Thoracic aorta (tissue), 2 donors: ENCODE data around the gene PHOSPHO2. TPM values are rescaled to one million over a fixed set of nuclear protein-coding genes. Genes with fewer than 3 reads are reported as not detected.

Experiments
- ATAC-seq: fragments of 150-250 bp; one replicate; pipeline ENCODE4 v1.8.0; 2017; ENCODE audit warnings: low read depth; ENCODE audit not compliant: insufficient number of reproducible peaks, low FRiP score
- DNase-seq: peaks from one replicate; pipeline ENCODE4 v3.0.0-alpha.2; 2020; ENCODE audit warnings: low spot score
- H3K27ac ChIP-seq, 2 donors: fragments of 200-600 bp; sonication (generic); 1 replicate in 1 of 2; 2 replicates in 1 of 2; pipeline ENCODE4 v1.5.1; 2016; ENCODE audit warnings: mild to moderate bottlenecking in 2 of 2, moderate library complexity in 2 of 2
- H3K27me3 ChIP-seq: fragments of 200-600 bp; sonication (generic); replicated peaks from 2 replicates; pipeline ENCODE4 v1.6.0; 2016; ENCODE audit warnings: mild to moderate bottlenecking; ENCODE audit not compliant: insufficient read depth
- H3K36me3 ChIP-seq: fragments of 200-600 bp; sonication (generic); one replicate; pipeline ENCODE4 v1.5.1; 2016
- H3K4me1 ChIP-seq, 2 donors: fragments of 200-600 bp; sonication (generic); 1 replicate in 1 of 2; 2 replicates in 1 of 2; pipeline versions ENCODE4 v1.5.1 to v1.6.0; 2016; ENCODE audit warnings: low read depth in 2 of 2, mild to moderate bottlenecking in 1 of 2; ENCODE audit not compliant: control insufficient read depth in 1 of 2
- H3K4me3 ChIP-seq: fragments of 200-600 bp; sonication (generic); 2 replicates; pipeline ENCODE4 v1.5.1; 2016; ENCODE audit warnings: mild to moderate bottlenecking
- H3K9me3 ChIP-seq: fragments of 200-600 bp; sonication (generic); 2 replicates; pipeline ENCODE4 v1.5.1; 2016
- total RNA-seq, 2 donors: library from RNA; depleted of rRNA; stranded (reverse); fragments of >200 nt; gene quantifications; one replicate each; pipeline versions ENCODE4 v1.1.0 to v1.2.3, GENCODE V29; 2016
- TF ChIP-seq, protein P1 (sequence below): fragments of 200-600 bp; sonication (generic); IDR thresholded peaks from one replicate; pipeline ENCODE4 v1.5.1; 2019; ENCODE audit warnings: antibody characterized with exemption

Gene PHOSPHO2
- total RNA-seq, 2 donors from 2014 or later, result 0.92 to 3.2 TPM

DNA sequence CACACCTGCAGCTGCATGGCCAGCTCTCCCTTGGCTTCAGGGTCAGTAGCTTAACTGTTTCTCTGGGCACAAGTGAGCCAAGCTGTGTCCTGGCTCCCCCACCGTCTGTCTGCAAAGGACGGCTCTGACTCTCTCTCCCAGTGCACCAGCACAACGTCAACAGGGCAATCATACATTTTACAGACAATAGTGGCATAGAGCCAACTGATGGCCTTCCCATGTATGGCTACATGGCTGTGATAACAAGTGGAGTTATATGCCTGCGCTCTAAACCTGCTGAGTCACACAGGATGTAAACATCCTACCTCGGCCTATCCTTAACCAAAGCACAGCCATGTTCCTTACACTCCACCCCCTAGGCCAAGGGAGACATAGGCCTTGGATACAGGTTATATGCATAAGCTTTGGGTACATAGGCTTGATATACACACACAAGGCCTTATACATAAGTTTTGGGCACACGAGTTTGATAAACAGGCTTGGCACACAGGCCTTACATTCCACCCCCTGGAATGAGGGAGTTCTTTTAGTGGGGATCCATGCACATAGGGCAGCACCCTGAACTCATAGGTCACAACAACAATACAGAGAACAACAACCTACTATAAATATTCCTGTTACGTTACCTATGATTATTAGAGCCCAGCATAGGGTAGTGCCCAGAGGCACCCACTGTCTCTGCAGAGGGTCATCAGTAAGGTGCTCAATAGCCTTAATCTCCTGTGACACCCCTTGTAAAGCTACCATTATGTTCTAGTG is 17.7 kb downstream of the PHOSPHO2 start:
- Histone ChIP-seq H3K9me3 (no peaks in the 10 kb centered on the region), H3K36me3 (no peaks in the 10 kb centered on the region), H3K4me1 (peaks cover 8 to 16% of the 10 kb centered on the region in 2 donors), H3K4me3 (no peak overlapping the region), H3K27me3 (no peaks in the 10 kb centered on the region), H3K27ac (no peak overlapping the region)
- ATAC-seq, result no peak
- TF ChIP-seq, protein P1, sequence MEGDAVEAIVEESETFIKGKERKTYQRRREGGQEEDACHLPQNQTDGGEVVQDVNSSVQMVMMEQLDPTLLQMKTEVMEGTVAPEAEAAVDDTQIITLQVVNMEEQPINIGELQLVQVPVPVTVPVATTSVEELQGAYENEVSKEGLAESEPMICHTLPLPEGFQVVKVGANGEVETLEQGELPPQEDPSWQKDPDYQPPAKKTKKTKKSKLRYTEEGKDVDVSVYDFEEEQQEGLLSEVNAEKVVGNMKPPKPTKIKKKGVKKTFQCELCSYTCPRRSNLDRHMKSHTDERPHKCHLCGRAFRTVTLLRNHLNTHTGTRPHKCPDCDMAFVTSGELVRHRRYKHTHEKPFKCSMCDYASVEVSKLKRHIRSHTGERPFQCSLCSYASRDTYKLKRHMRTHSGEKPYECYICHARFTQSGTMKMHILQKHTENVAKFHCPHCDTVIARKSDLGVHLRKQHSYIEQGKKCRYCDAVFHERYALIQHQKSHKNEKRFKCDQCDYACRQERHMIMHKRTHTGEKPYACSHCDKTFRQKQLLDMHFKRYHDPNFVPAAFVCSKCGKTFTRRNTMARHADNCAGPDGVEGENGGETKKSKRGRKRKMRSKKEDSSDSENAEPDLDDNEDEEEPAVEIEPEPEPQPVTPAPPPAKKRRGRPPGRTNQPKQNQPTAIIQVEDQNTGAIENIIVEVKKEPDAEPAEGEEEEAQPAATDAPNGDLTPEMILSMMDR, result no peak
- DNase-seq, result no peak

DNA sequence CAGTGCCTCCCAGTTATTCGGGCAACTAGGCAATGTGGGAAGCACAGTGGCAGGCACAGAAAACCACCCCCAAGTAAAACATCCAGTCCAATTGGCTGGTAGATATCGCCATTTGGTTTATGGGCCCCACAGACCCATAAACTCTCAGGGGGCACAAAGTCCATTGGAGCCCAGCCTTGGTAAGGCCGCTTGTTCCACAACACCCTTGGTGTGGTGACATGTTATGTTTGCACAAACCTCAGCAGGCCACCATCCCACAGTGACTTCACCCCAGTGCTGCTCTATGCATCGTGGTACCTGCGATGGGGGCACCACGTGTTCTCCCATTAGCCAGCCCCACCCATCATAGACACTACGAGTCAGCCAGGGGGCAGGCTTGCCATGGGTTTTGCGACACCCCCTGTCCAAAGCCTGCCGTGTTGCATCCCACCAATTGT is 18.5 kb downstream of the PHOSPHO2 start:
- H3K4me1 ChIP-seq, result peaks cover 8 to 16% of the 10 kb centered on the region in 2 donors
- DNase-seq (no peak), ATAC-seq (no peak)
- H3K27me3 ChIP-seq, result no peaks in the 10 kb centered on the region
- H3K36me3 ChIP-seq, result no peaks in the 10 kb centered on the region
- no peaks in the 10 kb centered on the region for H3K9me3 ChIP-seq
- no peak overlapping the region for H3K27ac ChIP-seq
- TF ChIP-seq, protein P1, result no peak
- H3K4me3 ChIP-seq, result no peak overlapping the region

DNA sequence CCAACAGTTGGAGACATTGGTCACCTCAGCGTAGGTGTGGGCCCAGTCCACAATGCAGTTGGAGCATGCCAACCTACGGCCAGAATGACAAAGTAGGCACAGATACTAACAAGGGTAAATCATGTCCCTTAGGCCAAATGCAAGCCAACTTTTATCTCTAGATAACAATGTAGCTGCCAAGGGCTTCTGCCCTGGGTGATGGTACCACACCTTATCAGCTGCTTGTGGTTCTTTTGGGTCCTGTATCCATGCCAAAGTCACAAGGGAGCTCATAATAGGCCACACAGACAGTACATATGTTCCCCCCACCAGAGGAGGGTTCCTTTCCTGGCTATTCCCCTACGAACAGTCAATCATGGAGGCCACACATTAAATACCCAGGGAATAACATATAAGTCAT is 19.1 kb downstream of the PHOSPHO2 start:
- no peak for ATAC-seq

DNA sequence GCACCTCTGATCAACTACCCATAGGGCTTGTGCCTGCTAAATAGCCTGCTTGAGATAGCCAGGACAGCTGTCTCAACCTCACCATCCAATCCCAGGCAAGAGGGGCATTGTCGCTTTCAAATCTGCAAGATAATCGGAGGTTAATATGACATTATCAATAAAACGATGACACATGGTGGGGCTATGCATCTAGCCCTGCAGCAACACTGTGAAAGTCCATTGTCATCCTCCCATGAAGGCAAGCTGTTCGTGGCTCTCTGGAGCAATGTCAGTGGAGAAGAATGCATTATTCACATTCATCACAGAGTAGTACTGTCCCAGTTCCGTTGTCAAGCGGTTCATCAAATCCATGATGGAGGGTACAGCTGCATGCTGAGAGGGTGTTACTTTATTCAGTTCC is 20.4 kb downstream of the PHOSPHO2 start:
- no peak overlapping the region for H3K27ac ChIP-seq
- TF ChIP-seq, protein P1, result no peak
- peaks cover 8 to 16% of the 10 kb centered on the region in 2 donors for H3K4me1 ChIP-seq
- H3K27me3 ChIP-seq, result no peaks in the 10 kb centered on the region
- no peak overlapping the region for H3K4me3 ChIP-seq
- ATAC-seq (no peak), DNase-seq (no peak)
- no peaks in the 10 kb centered on the region for H3K9me3 ChIP-seq
- no peaks in the 10 kb centered on the region for H3K36me3 ChIP-seq

More for the DNA sequence above, 19.1 kb downstream of the PHOSPHO2 start:
- DNase-seq, result no peak
- no peak overlapping the region for H3K4me3 ChIP-seq
- no peaks in the 10 kb centered on the region for H3K9me3 ChIP-seq
- H3K27ac ChIP-seq, result no peak overlapping the region
- H3K4me1 ChIP-seq, result peaks cover 8 to 16% of the 10 kb centered on the region in 2 donors
- no peaks in the 10 kb centered on the region for H3K27me3 ChIP-seq
- H3K36me3 ChIP-seq, result no peaks in the 10 kb centered on the region
- TF ChIP-seq, protein P1, result no peak

DNA sequence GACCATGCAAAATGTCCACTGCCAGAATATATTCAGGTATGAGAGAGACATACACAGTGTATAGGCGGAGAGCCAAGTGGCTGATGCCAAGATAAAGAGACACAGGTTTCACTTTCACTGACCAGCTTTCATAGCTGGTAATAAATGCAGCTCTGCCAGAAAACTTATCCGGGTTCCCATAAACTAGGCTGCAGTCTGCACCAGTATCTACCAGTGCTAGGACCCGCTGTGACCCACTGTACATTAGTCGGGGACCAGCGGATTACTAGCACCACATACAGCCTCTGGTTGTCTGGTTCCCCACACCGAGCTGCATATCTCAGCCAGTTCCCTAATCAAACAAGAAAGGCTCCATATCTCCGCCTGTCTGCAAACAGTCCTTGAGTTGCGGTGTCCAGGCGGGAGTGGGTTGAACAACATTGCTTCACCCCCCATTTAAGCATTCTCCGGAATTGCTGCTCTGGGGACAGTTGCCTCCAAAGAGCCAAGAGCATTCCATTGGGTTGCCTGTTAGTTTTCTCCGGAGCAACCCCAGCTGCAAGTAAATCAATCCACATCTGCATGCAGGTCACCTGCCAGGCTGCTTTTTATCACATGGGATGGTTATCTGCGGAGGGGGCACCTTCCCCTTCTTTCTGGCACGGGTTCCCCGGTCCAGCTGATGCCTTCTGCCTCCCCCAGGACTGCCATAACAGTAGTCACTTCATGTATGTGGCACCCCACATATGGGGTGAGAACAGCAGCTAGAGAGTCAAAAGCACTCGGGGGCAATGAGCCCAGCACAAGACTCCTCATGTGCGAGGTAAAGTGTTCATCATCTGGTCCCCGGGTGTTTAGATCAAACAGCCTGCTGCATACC is 21.3 kb downstream of the PHOSPHO2 start:
- Histone ChIP-seq H3K27ac (no peak overlapping the region), H3K27me3 (no peaks in the 10 kb centered on the region), H3K36me3 (no peaks in the 10 kb centered on the region), H3K4me3 (peak overlapping the region; percentile 58), H3K4me1 (peaks cover 8 to 16% of the 10 kb centered on the region in 2 donors), H3K9me3 (no peaks in the 10 kb centered on the region)
- DNase-seq, result no peak
- no peak for ATAC-seq
- TF ChIP-seq, protein P1, result no peak
